Measurements from ENCODE around the gene ZNF804A.
"Not testable (repeated sequence)": the region's sequence is repeated elsewhere in the genome, so short reads cannot be mapped to it uniquely, and the experiment has no call there.

The ZNF804A gene

GRCh38 chr2:184721881-184722280, 123.6 kb downstream of the ZNF804A start:
- DNase-seq (ENCODE audit: low read depth in 2 of 2) = no peak

GRCh38 chr2:184727813-184728212, 129.5 kb downstream of the ZNF804A start:
- no peak for DNase-seq (ENCODE audit: low read depth in 2 of 2)

- no peak for DNase-seq (ENCODE audit: low read depth in 2 of 2)
These were observed 130.1 kb downstream of the ZNF804A start for GRCh38 chr2:184728411-184728810.

- no peak for DNase-seq (ENCODE audit: low read depth in 2 of 2)
These were observed 131.3 kb downstream of the ZNF804A start for GRCh38 chr2:184729581-184729980.

- DNase-seq (ENCODE audit: low read depth in 2 of 2) = no peak
These were observed 132.0 kb downstream of the ZNF804A start for GRCh38 chr2:184730288-184730687.

GRCh38 chr2:184734338-184734737, 136.0 kb downstream of the ZNF804A start:
- peak in 1 of 2 experiments; percentile 4 for DNase-seq (ENCODE audit: low read depth in 2 of 2)

GRCh38 chr2:184735611-184736010, 137.3 kb downstream of the ZNF804A start:
- no peak for DNase-seq (ENCODE audit: low read depth in 2 of 2)

GRCh38 chr2:184743096-184743495, 144.8 kb downstream of the ZNF804A start:
- no peak for DNase-seq (ENCODE audit: low read depth in 2 of 2)

- no peak for DNase-seq (ENCODE audit: low read depth in 2 of 2)
These were observed 157.8 kb downstream of the ZNF804A start for GRCh38 chr2:184756161-184756560.

GRCh38 chr2:184756885-184757284, 158.6 kb downstream of the ZNF804A start:
- DNase-seq (ENCODE audit: low read depth in 2 of 2) = no peak

GRCh38 chr2:184759557-184760255, 161.4 kb downstream of the ZNF804A start:
- not testable (repeated sequence) for DNase-seq (ENCODE audit: low read depth in 2 of 2)

- no peak for DNase-seq (ENCODE audit: low read depth in 2 of 2)
These were observed 162.6 kb downstream of the ZNF804A start for GRCh38 chr2:184760931-184761330.

GRCh38 chr2:184765112-184765895, 167.0 kb downstream of the ZNF804A start:
- no peak for DNase-seq (ENCODE audit: low read depth in 2 of 2)

- DNase-seq (ENCODE audit: low read depth in 2 of 2) = no peak
These were observed 168.7 kb downstream of the ZNF804A start for GRCh38 chr2:184767059-184767458.

- peak; percentile 38 to 40 for DNase-seq (ENCODE audit: low read depth in 2 of 2)
These were observed 170.7 kb downstream of the ZNF804A start for GRCh38 chr2:184769023-184769422.

- no peak for DNase-seq (ENCODE audit: low read depth in 2 of 2)
These were observed 171.4 kb downstream of the ZNF804A start for GRCh38 chr2:184769686-184770085.

- no peak for DNase-seq (ENCODE audit: low read depth in 2 of 2)
These were observed 181.4 kb downstream of the ZNF804A start for GRCh38 chr2:184779777-184780176.

GRCh38 chr2:184780384-184780783, 182.1 kb downstream of the ZNF804A start:
- DNase-seq (ENCODE audit: low read depth in 2 of 2) = no peak

- no peak for DNase-seq (ENCODE audit: low read depth in 2 of 2)
These were observed 182.6 kb downstream of the ZNF804A start for GRCh38 chr2:184780944-184781343.

- DNase-seq (ENCODE audit: low read depth in 2 of 2) = no peak
These were observed 185.2 kb downstream of the ZNF804A start for GRCh38 chr2:184783576-184783975.

GRCh38 chr2:184793176-184793575, 194.8 kb downstream of the ZNF804A start:
- DNase-seq (ENCODE audit: low read depth in 2 of 2) = no peak

GRCh38 chr2:184799379-184799778, 201.1 kb downstream of the ZNF804A start:
- no peak for DNase-seq (ENCODE audit: low read depth in 2 of 2)

GRCh38 chr2:184814421-184814820, 216.1 kb downstream of the ZNF804A start:
- DNase-seq (ENCODE audit: low read depth in 2 of 2) = no peak

Data from fibroblast of skin of left biceps (primary cell).